Measurements from ENCODE around the gene EBNA1BP2. TPM values are rescaled to one million over a fixed set of nuclear protein-coding genes. Genes with fewer than 3 reads are reported as not detected.

EBNA1BP2 gene
- total and polyA plus RNA-seq, 10 of the 15 experiments (the other 5 are each of a cell fraction or from before 2014, with no cell fraction given) = 57.5 to 275 (median 133) TPM

DNA sequence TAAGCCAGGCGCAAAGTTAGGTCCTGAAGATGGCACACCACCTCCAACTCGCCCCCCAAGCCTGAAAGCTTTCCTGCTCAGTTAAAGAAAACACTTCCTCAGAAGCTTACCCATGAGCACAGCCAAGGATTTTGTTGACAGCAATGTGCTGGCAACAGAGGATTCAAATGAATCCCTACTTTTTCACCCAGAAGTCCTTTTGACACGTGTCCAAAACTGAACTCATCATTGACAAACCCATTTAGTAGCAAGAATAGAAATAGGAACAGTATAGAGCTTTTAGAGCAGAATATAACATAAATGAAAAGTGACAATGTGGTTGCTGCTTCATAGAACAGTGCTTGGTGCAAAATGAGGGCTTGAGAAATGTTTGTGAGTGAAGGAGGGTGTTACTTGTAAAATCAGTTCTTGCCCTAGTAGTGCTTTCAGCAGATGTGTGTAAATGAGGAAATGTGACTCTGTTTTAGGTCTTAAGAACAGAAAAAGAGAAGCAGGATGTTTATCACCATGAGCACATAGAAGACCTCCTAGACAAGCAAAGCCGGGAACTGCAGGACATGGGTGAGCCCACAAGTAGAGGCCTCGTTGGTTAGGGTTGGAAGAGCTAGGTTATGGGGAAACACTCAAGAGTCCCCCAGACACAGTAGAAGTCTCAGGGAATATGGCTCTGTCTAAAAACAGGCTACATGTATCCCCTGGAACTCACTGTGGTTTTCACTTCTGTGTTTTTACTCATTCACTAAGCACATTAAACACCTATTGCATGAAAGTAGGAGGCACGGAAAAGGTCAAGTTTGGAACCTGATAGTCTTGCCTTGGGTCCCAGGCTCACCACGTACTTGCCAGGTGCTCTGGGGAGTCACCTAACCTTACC, 49.1 kb upstream of the EBNA1BP2 start (continued):
- TF ChIP-seq, protein P1, sequence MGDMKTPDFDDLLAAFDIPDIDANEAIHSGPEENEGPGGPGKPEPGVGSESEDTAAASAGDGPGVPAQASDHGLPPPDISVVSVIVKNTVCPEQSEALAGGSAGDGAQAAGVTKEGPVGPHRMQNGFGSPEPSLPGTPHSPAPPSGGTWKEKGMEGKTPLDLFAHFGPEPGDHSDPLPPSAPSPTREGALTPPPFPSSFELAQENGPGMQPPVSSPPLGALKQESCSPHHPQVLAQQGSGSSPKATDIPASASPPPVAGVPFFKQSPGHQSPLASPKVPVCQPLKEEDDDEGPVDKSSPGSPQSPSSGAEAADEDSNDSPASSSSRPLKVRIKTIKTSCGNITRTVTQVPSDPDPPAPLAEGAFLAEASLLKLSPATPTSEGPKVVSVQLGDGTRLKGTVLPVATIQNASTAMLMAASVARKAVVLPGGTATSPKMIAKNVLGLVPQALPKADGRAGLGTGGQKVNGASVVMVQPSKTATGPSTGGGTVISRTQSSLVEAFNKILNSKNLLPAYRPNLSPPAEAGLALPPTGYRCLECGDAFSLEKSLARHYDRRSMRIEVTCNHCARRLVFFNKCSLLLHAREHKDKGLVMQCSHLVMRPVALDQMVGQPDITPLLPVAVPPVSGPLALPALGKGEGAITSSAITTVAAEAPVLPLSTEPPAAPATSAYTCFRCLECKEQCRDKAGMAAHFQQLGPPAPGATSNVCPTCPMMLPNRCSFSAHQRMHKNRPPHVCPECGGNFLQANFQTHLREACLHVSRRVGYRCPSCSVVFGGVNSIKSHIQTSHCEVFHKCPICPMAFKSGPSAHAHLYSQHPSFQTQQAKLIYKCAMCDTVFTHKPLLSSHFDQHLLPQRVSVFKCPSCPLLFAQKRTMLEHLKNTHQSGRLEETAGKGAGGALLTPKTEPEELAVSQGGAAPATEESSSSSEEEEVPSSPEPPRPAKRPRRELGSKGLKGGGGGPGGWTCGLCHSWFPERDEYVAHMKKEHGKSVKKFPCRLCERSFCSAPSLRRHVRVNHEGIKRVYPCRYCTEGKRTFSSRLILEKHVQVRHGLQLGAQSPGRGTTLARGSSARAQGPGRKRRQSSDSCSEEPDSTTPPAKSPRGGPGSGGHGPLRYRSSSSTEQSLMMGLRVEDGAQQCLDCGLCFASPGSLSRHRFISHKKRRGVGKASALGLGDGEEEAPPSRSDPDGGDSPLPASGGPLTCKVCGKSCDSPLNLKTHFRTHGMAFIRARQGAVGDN (IDR thresholded peaks at IDR 0.05) = peak; percentile 32; the same call in 1 of the 2 replicates
- TF ChIP-seq, protein P2, sequence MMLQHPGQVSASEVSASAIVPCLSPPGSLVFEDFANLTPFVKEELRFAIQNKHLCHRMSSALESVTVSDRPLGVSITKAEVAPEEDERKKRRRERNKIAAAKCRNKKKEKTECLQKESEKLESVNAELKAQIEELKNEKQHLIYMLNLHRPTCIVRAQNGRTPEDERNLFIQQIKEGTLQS (IDR thresholded peaks at IDR 0.05; ENCODE audit: borderline replicate concordance, extremely low read depth, low read depth, low read length) = no peak
- no peak for TF ChIP-seq CUX1 (IDR thresholded peaks at IDR 0.05; ENCODE audit: insufficient replicate concordance, low read depth, low read length)
- peak; percentile 59; the same call in 1 of the 2 replicates for TF ChIP-seq IRF4 (IDR thresholded peaks at IDR 0.05; ENCODE audit: low read depth, low read length)
- TF ChIP-seq ZNF274 (IDR thresholded peaks at IDR 0.05; ENCODE audit: insufficient read depth, insufficient read length) = no peak
- TF ChIP-seq ZNF24 (IDR thresholded peaks at IDR 0.05) = peak; percentile 38; the same call in 1 of the 2 replicates
- TF ChIP-seq NFYB (IDR thresholded peaks at IDR 0.05; ENCODE audit: insufficient read depth, low read depth, low read length) = no peak
- TF ChIP-seq EED (IDR thresholded peaks at IDR 0.05; ENCODE audit: low read depth) = peak; percentile 57; the same call in 1 of the 2 replicates
- peak; percentile 78 for TF ChIP-seq NBN (IDR thresholded peaks at IDR 0.05)
- TF ChIP-seq PAX5 (IDR thresholded peaks at IDR 0.05; ENCODE audit: borderline replicate concordance, low read depth, low read length) = peak; percentile 38; the same call in 1 of the 2 replicates
- no peak for TF ChIP-seq ZBTB33 (IDR thresholded peaks at IDR 0.05)
- no peak for TF ChIP-seq ZZZ3 (IDR thresholded peaks at IDR 0.05; ENCODE audit: control insufficient read depth, insufficient read length, low read depth)
- TF ChIP-seq TCF12 (IDR thresholded peaks at IDR 0.05; ENCODE audit: low read depth, low read length) = 0 out of 2 replicates have a peak, but pooled peaks have one; percentile 44
- peak; percentile 73 for TF ChIP-seq NR2F1 (conservative IDR thresholded peaks at IDR 0.05)
- peak; percentile 90 for TF ChIP-seq SMARCA5 (IDR thresholded peaks at IDR 0.05)
- TF ChIP-seq NR2C2 (IDR thresholded peaks at IDR 0.05; ENCODE audit: borderline replicate concordance, control insufficient read depth, insufficient read length, low read depth) = no peak
- peak; percentile 47 for TF ChIP-seq MEF2B (IDR thresholded peaks at IDR 0.05; ENCODE audit: partially characterized antibody, poor library complexity, severe bottlenecking)
